NCI-H2029 (cell line): ENCODE data around the gene MLPH.

ENCODE experiments used
- DNase-seq: peaks from one replicate; lab custom pipeline; 2025; lab: John Stamatoyannopoulos, UW

MLPH gene

DNA sequence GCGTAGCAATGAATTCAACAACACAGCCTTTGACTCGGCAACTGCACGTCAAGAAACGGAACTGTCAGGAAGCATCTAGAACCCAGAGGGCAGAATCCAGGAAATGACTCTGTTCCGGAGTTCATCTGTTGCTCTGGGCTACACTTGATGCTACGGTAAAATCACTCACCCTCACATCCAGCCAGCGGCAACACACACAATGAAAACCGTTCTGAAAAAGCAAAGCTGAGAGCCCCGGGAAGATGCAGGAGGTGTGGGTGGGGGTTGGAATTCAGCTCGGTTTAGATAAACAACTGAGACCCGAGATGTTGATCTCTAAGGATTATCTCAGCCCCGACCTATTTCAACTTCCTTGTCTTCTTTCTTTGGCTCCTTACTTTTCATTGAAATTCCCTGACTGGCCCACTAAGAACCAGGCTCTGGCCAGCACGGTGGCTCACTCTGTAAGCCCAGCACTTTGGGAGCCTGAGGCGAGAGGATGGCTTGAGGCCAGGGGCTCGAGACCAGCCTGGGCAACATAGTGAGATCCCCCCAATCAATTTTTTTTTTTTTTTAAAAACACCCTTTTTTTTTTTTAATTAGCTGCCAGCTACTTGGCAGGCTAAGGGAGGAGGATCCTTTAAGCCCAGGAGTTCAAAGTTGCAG, 116.8 kb downstream of the MLPH start:
- no peak for DNase-seq

DNA sequence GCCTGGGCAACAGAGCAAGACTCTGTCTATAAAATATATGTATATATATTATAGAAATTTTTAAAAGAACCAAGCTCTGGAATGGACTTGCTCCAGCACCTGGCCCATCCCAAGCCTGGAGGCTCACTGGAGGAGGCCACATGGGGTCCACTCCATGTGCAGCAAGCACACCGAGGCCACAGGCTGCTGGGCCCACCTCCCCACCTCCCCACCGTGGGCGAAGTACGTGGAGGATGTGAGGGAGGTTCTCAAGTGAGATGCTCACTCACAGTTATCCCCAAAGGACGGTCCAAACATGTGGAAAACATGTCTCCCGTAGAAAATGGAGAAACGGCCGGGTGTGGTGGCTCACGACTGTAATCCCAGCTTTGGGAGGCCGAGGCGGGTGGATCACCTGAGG, 117.3 kb downstream of the MLPH start:
- no peak for DNase-seq
